NT2/D1 (cell line): ENCODE data around the gene KIF6.

Experiments
- SUZ12 ChIP-seq: IDR thresholded peaks from 2 replicates; pipeline ENCODE4 v1.6.1; 2011; ENCODE audit not compliant: insufficient read length, insufficient read depth; ENCODE audit errors: extremely low read depth
- YY1 ChIP-seq: IDR thresholded peaks from 2 replicates; pipeline ENCODE4 v1.6.1; 2011; ENCODE audit not compliant: insufficient read length, insufficient read depth
- ZNF274 ChIP-seq: IDR thresholded peaks from 2 replicates; pipeline ENCODE4 v1.6.1; 2011; ENCODE audit warnings: mild to moderate bottlenecking, low read depth, low read length

GRCh38 chr6:39409889-39410288 lies 315.3 kb downstream of the KIF6 start:
- TF ChIP-seq ZNF274 (no peak), SUZ12 (no peak), YY1 (no peak)
